GM23338 (cell line): ENCODE data around the gene PPFIA4. TPM values are rescaled to one million over a fixed set of nuclear protein-coding genes. Genes with fewer than 3 reads are reported as not detected.

ENCODE experiments used
- ATAC-seq: fragments of 200-7000 bp; cut with Tn5 transposase; 3 replicates; pipeline ENCODE4 v1.9.1; 2020
- DNase-seq: peaks from one replicate; pipeline ENCODE4 v3.0.0-alpha.2; 2015; ENCODE audit warnings: low spot score
- H2AFZ ChIP-seq: fragments of 200-600 bp; sonication (generic); 2 replicates; pipeline ENCODE4 v1.8.0; 2016; ENCODE audit warnings: antibody characterized with exemption, mild to moderate bottlenecking, moderate library complexity
- H3F3A ChIP-seq: fragments of 200-600 bp; sonication (generic); replicated peaks from 2 replicates; pipeline ENCODE4 v1.8.0; 2017; ENCODE audit warnings: antibody characterized with exemption, mixed run types, low read depth
- H3K27ac ChIP-seq: fragments of 200-600 bp; sonication (generic); 2 replicates; pipeline ENCODE4 v1.6.1; 2016; ENCODE audit warnings: low read depth
- H3K27me3 ChIP-seq: fragments of 200-600 bp; sonication (generic); 2 replicates; pipeline ENCODE4 v1.8.0; 2016; ENCODE audit warnings: mild to moderate bottlenecking, mixed run types, moderate library complexity; ENCODE audit not compliant: insufficient read depth
- H3K36me3 ChIP-seq: fragments of 200-600 bp; sonication (generic); 2 replicates; pipeline ENCODE4 v1.8.0; 2016; ENCODE audit warnings: mild to moderate bottlenecking; ENCODE audit not compliant: insufficient read depth
- H3K4me1 ChIP-seq: fragments of 200-600 bp; sonication (generic); 2 replicates; pipeline ENCODE4 v1.8.0; 2016; ENCODE audit warnings: mild to moderate bottlenecking, moderate library complexity; ENCODE audit not compliant: insufficient read depth
- H3K4me2 ChIP-seq: fragments of 200-600 bp; sonication (generic); 2 replicates; pipeline ENCODE4 v1.7.1; 2017; ENCODE audit warnings: mixed run types
- H3K4me3 ChIP-seq: fragments of 200-600 bp; sonication (generic); 2 replicates; pipeline ENCODE4 v1.6.1; 2016; ENCODE audit warnings: mixed run types
- H3K79me2 ChIP-seq: fragments of 200-600 bp; sonication (generic); replicated peaks from 2 replicates; pipeline ENCODE4 v1.8.0; 2017; ENCODE audit warnings: mild to moderate bottlenecking; ENCODE audit not compliant: insufficient read depth
- H3K9me2 ChIP-seq: fragments of 200-600 bp; sonication (generic); 2 replicates; pipeline ENCODE4 v1.8.0; 2017; ENCODE audit not compliant: insufficient read depth
- H4K20me1 ChIP-seq: fragments of 200-600 bp; sonication (generic); replicated peaks from 2 replicates; pipeline ENCODE4 v1.8.0; 2017; ENCODE audit warnings: mild to moderate bottlenecking; ENCODE audit not compliant: insufficient read depth
- H3K27ac Mint-ChIP-seq: 2 replicates; pipeline ENCODE4 v1.8.0; 2020; ENCODE audit warnings: inconsistent platforms, mild to moderate bottlenecking, moderate library complexity, mixed read lengths
- H3K27me3 Mint-ChIP-seq: 3 replicates; pipeline ENCODE4 v1.8.0; 2022; ENCODE audit warnings: low read depth, mild to moderate bottlenecking, moderate library complexity, mixed read lengths, inconsistent platforms; ENCODE audit not compliant: insufficient read depth, poor library complexity
- H3K36me3 Mint-ChIP-seq: 3 replicates; pipeline ENCODE4 v1.8.0; 2021; ENCODE audit warnings: low read depth, mild to moderate bottlenecking, inconsistent platforms, moderate library complexity, mixed read lengths
- H3K4me1 Mint-ChIP-seq: 3 replicates; pipeline ENCODE4 v1.8.0; 2020; ENCODE audit warnings: mild to moderate bottlenecking, inconsistent platforms, mixed read lengths
- H3K4me3 Mint-ChIP-seq: 3 replicates; pipeline ENCODE4 v1.8.0; 2021; ENCODE audit warnings: moderate library complexity, mild to moderate bottlenecking, inconsistent platforms, mixed read lengths
- H3K9me3 Mint-ChIP-seq: 3 replicates; pipeline ENCODE4 v1.8.0; 2020; ENCODE audit warnings: moderate library complexity, mild to moderate bottlenecking, inconsistent platforms, mixed read lengths
- CTCF ChIP-seq, 2 experiments: fragments of 200-600 bp in 1 of 2; sonication (generic) in 1 of 2; conservative IDR thresholded peaks; 2 replicates each; pipeline versions ENCODE4 v1.5.1 to v1.6.1; 2016 to 2017; ENCODE audit warnings: antibody characterized with exemption in 2 of 2, low read depth in 2 of 2, mild to moderate bottlenecking in 2 of 2, moderate library complexity in 1 of 2
- NANOG ChIP-seq: IDR thresholded peaks from 2 replicates; pipeline ENCODE4 v1.6.1; 2016; ENCODE audit warnings: antibody characterized with exemption, borderline replicate concordance
- POLR2AphosphoS5 ChIP-seq: IDR thresholded peaks from 2 replicates; pipeline ENCODE4 v1.6.1; 2016; ENCODE audit warnings: antibody characterized with exemption, low read depth
- REST ChIP-seq: IDR thresholded peaks from one replicate; pipeline ENCODE4 v1.6.1; 2018; ENCODE audit warnings: antibody characterized with exemption; ENCODE audit not compliant: unreplicated experiment
- STAT1 ChIP-seq: IDR thresholded peaks from one replicate; pipeline ENCODE4 v1.6.1; 2016; ENCODE audit warnings: antibody characterized with exemption; ENCODE audit not compliant: unreplicated experiment
- ZNF331 ChIP-seq: fragments of 250-450 bp; sonication (Bioruptor Pico); IDR thresholded peaks from 2 replicates; pipeline ENCODE4 v1.5.0; 2020; ENCODE audit warnings: low read depth, mild to moderate bottlenecking, moderate library complexity
- ZNF462 ChIP-seq: fragments of 250-450 bp; sonication (Bioruptor Pico); IDR thresholded peaks from 2 replicates; pipeline ENCODE4 v1.5.0; 2020; ENCODE audit warnings: mild to moderate bottlenecking, moderate library complexity
- polyA plus RNA-seq: library from polyadenylated mRNA; unstranded; fragments of >200 nt; fragmentation: Nextera tagmentation; extraction: Ambion mirVana; gene quantifications from 2 replicates; pipeline ENCODE4 v1.2.1, GENCODE V29; 2016
- total RNA-seq: library from RNA; depleted of rRNA; stranded (reverse); fragments of >200 nt; shearing (Covaris generic); gene quantifications from 2 replicates; pipeline ENCODE4 v1.2.3, GENCODE V29; 2014
- TF ChIP-seq, protein P1 (sequence below): IDR thresholded peaks from 2 replicates; pipeline ENCODE4 v1.6.1; 2016; ENCODE audit warnings: antibody characterized with exemption

PPFIA4 gene
- total and polyA plus RNA-seq, 2 experiments from 2014 or later, result 1.3 to 7.6 TPM

DNA sequence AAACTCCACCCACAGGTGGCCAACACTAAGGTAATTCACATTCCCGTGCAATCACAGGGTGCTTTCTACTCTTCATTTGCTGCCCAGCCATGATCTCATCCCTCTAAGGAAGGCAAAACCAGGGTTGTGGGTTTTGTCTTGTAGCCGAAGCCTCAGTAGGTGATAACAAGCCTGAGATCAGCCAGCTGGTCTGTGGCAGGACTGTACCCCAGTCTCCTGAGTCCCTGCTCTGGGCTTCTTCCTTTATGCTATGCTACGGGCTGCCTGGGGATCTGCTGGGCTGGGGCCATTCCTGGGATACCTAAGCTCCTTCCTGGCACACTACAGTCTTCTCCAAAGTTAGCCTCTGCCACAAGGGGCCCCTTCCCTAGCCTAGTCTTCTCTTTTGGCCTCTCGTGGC lies 9.8 kb downstream of the PPFIA4 start (continued):
- no peak for TF ChIP-seq ZNF462 (CRISPR knock-in tag)
- TF ChIP-seq, protein P1, sequence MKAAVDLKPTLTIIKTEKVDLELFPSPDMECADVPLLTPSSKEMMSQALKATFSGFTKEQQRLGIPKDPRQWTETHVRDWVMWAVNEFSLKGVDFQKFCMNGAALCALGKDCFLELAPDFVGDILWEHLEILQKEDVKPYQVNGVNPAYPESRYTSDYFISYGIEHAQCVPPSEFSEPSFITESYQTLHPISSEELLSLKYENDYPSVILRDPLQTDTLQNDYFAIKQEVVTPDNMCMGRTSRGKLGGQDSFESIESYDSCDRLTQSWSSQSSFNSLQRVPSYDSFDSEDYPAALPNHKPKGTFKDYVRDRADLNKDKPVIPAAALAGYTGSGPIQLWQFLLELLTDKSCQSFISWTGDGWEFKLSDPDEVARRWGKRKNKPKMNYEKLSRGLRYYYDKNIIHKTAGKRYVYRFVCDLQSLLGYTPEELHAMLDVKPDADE, result no peak
- TF ChIP-seq STAT1, result no peak

DNA sequence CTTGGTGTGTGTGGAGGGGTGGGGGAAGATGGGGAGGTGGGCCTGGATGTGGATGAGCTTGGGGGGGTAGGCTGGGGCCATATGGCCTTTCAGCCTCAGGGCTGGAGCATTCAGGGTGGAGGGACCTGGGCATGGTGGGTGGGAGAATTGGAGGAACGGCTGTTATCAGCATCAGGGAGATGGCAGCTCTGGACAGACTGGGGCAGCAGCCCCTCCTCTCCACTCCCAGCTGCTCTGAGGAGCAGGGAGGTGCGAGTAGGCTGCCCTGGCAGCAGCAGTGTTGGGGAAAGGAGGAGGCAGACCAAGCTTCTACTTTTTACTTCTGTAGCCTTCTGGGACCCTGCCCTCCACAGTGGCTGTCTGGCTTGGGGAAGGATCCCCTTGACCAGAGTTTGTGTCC lies 10.2 kb downstream of the PPFIA4 start:
- no peak overlapping the region for H3K4me3 ChIP-seq
- no peak overlapping the region for H3K4me3 Mint-ChIP-seq
- H4K20me1 ChIP-seq, result no peaks in the 10 kb centered on the region
- peaks cover 14% of the 10 kb centered on the region for H3K27me3 Mint-ChIP-seq
- peaks cover 16% of the 10 kb centered on the region; the same call in 1 of the 2 replicates for H3K4me1 ChIP-seq
- H3K9me3 Mint-ChIP-seq, result no peaks in the 10 kb centered on the region; the same call in 2 of the 3 replicates
- H3F3A ChIP-seq, result no peaks in the 10 kb centered on the region
- DNase-seq (no peak), ATAC-seq (no peak)
- H2AFZ ChIP-seq, result no peak overlapping the region
- no peaks in the 10 kb centered on the region for H3K9me2 ChIP-seq
- peaks cover 23% of the 10 kb centered on the region for H3K4me1 Mint-ChIP-seq
- no peaks in the 10 kb centered on the region for H3K27me3 ChIP-seq
- no peaks in the 10 kb centered on the region for H3K36me3 ChIP-seq
- H3K27ac Mint-ChIP-seq, result no peak overlapping the region
- no peak overlapping the region for H3K4me2 ChIP-seq
- no peak overlapping the region for H3K27ac ChIP-seq
- H3K36me3 Mint-ChIP-seq, result no peaks in the 10 kb centered on the region
- no peaks in the 10 kb centered on the region for H3K79me2 ChIP-seq
- TF ChIP-seq CTCF (conservative IDR thresholded peaks at IDR 0.05; ENCODE audit: low read depth in 2 of 2), result no peak
- TF ChIP-seq, protein P1, result no peak
- TF ChIP-seq POLR2AphosphoS5, result no peak
- no peak for TF ChIP-seq ZNF331 (CRISPR knock-in tag)
- no peak for TF ChIP-seq REST
- TF ChIP-seq NANOG, result no peak
